HG03060 (cell line): ENCODE results near the gene MYO1H.

Experiments
- ATAC-seq: cut with Tn5 transposase; IDR thresholded peaks from one replicate; pipeline ENCODE4 v1.9.1; 2021; ENCODE audit warnings: low read depth, moderate number of reproducible peaks; ENCODE audit not compliant: unreplicated experiment

MYO1H gene

GRCh38 chr12:109336593-109336992, 11.1 kb upstream of the MYO1H start:
- no peak for ATAC-seq

- ATAC-seq, result no peak
Measured at GRCh38 chr12:109343677-109344076, 4.0 kb upstream of the MYO1H start.

- no peak for ATAC-seq
Measured at GRCh38 chr12:109345428-109345827, 2.3 kb upstream of the MYO1H start.

- no peak for ATAC-seq
Measured at GRCh38 chr12:109346920-109347319, 780 bp upstream of the MYO1H start.

- no peak for ATAC-seq
Measured at GRCh38 chr12:109352184-109352583, 4.5 kb downstream of the MYO1H start.

GRCh38 chr12:109356577-109356976, 8.9 kb downstream of the MYO1H start:
- no peak for ATAC-seq

- no peak for ATAC-seq
Measured at GRCh38 chr12:109357032-109357431, 9.3 kb downstream of the MYO1H start.

- peak; percentile 88 for ATAC-seq
Measured at GRCh38 chr12:109358154-109358869, 10.6 kb downstream of the MYO1H start.

- ATAC-seq, result no peak
Measured at GRCh38 chr12:109359131-109359690, 11.5 kb downstream of the MYO1H start.

GRCh38 chr12:109369831-109370230, 22.1 kb downstream of the MYO1H start:
- ATAC-seq, result no peak

GRCh38 chr12:109377139-109377685, 29.5 kb downstream of the MYO1H start:
- no peak for ATAC-seq

- ATAC-seq, result no peak
Measured at GRCh38 chr12:109378569-109378968, 30.9 kb downstream of the MYO1H start.

GRCh38 chr12:109382031-109382430, 34.3 kb downstream of the MYO1H start:
- no peak for ATAC-seq

GRCh38 chr12:109383240-109383639, 35.5 kb downstream of the MYO1H start:
- no peak for ATAC-seq

GRCh38 chr12:109385339-109386058, 37.8 kb downstream of the MYO1H start:
- no peak for ATAC-seq

- no peak for ATAC-seq
Measured at GRCh38 chr12:109386059-109386433, 38.3 kb downstream of the MYO1H start.

GRCh38 chr12:109387425-109388166, 39.9 kb downstream of the MYO1H start:
- no peak for ATAC-seq

- ATAC-seq, result no peak
Measured at GRCh38 chr12:109388167-109388563, 40.5 kb downstream of the MYO1H start.

- no peak for ATAC-seq
Measured at GRCh38 chr12:109389146-109389545, 41.4 kb downstream of the MYO1H start.

- ATAC-seq, result no peak
Measured at GRCh38 chr12:109393437-109394345, 46.0 kb downstream of the MYO1H start.
